SK-N-MC (cell line): ENCODE data around the gene PSME4.

Source experiments
- EZH2 ChIP-seq: fragments of 200-600 bp; sonication (generic); IDR thresholded peaks from one replicate; pipeline ENCODE4 v1.6.1; 2017; ENCODE audit warnings: antibody characterized with exemption
- POLR2AphosphoS5 ChIP-seq: IDR thresholded peaks from 2 replicates; pipeline ENCODE4 v1.6.1; 2012; ENCODE audit warnings: mild to moderate bottlenecking, low read depth, low read length, borderline replicate concordance

DNA sequence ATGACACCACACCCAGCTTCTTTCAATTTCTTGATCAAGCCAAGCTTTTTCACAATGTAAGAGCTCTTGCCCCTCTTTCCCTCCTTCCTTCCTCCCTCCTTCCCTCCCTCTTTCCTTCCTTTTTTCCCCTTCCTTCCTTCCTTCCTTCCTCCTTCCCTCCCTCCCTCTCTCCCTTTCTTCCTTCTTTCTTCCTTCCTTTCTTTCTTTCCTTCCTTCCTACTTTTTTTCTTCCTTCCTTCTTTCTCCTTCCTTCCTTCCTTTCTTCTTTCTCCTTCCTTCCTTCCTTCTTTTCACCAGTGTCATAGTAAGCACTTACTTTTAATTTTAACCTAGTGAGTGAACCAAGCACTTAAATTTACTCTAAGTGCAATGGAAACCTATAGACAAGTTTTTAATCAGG lies 21.2 kb upstream of the PSME4 start:
- TF ChIP-seq POLR2AphosphoS5 (no peak), EZH2 (no peak)
